Stimulated activated CD4-positive, alpha-beta T cell treated with anti-CD3 and anti-CD28 coated beads, TNF-alpha, amount 100 ng/mL, for 4 hours (primary cell): ENCODE measurements around the gene IBA57.

Source experiments
- DNase-seq, 3 experiments: peaks; one replicate each; pipeline ENCODE4 v3.0.0-alpha.2; 2020; ENCODE audit warnings: low read depth in 3 of 3

IBA57 gene

DNA sequence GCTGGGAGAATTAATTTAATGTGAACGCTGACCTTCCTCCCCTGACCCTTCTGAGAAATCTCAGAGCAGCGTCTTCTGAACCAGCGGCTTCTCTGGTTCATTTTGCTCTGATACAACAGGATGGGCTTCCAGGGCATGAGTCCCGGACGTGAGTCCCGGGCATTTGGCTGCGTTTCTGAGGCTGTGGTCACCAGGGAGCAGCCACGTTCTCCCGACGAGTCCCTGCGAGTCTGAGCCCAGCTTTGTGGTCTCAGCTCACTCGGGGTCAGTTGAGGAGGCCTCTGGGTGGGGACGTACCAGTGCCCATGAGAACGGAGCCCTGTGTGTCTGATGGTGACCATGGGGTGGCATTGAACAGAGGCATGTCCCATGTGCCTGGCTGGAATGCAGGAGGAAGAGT is 24.6 kb downstream of the IBA57 start:
- DNase-seq, result no peak

- DNase-seq, result no peak
Measured at GRCh38 chr1:228190778-228191177, 25.2 kb downstream of the IBA57 start.

GRCh38 chr1:228194436-228194835 is 28.8 kb downstream of the IBA57 start:
- DNase-seq, result no peak

GRCh38 chr1:228194921-228195812 is 29.6 kb downstream of the IBA57 start:
- DNase-seq, result no peak

- DNase-seq, result no peak
Measured at GRCh38 chr1:228197555-228198147, 32.0 kb downstream of the IBA57 start.

- DNase-seq, result no peak
Measured at GRCh38 chr1:228198977-228199590, 33.5 kb downstream of the IBA57 start.

DNA sequence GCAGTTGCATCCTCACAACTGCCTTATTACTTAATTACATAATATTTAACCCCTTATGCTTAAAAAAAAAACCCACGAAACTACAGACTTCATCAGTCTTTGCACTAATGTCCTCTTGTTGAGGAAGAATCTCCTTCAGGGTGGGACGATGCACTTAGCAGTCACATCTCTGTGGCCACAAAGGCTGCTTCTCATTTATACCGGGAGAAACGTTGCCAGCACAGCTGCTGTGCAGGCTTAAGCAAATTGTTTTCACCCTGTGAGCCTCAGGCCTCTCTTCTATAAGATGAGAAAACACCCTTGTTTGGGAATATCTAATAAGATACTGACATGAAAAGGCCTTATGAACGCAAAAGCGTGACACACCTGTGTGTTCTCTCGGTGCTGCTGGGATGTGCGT is 39.4 kb downstream of the IBA57 start:
- no peak for DNase-seq

GRCh38 chr1:228205526-228206436 is 40.2 kb downstream of the IBA57 start:
- no peak for DNase-seq

- no peak for DNase-seq
Measured at GRCh38 chr1:228206582-228207351, 41.2 kb downstream of the IBA57 start.

- DNase-seq, result no peak
Measured at GRCh38 chr1:228207381-228207810, 41.8 kb downstream of the IBA57 start.

GRCh38 chr1:228207851-228208821 is 42.5 kb downstream of the IBA57 start, which contains the start of gene OBSCN:
Gene OBSCN, plus strand, starts transcription at chr1:228208044. Its CDS starts 3,740 bp downstream, at chr1:228211784.
- DNase-seq, result no peak

- no peak for DNase-seq
Measured at GRCh38 chr1:228208831-228209551, 43.4 kb downstream of the IBA57 start.

DNA sequence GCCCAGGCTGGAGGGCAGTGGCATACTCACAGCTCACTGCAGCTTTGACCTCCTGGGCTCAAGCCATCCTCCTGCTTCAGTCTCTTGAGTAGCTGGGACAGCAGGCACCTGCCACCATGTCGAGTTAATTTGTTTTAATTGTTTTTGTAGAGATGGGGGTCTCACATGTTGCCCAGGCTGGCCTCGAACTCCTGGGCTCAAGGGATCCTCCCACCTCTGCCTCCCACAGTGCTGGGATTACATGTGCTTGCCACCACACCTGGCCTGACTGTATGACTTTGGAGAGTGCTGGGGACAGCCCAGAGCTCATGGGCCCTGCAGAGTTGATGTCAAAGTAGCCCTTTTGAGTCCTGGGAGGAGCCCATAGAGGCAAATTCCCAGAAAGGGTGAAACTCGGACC is 44.1 kb downstream of the IBA57 start:
- no peak for DNase-seq

DNA sequence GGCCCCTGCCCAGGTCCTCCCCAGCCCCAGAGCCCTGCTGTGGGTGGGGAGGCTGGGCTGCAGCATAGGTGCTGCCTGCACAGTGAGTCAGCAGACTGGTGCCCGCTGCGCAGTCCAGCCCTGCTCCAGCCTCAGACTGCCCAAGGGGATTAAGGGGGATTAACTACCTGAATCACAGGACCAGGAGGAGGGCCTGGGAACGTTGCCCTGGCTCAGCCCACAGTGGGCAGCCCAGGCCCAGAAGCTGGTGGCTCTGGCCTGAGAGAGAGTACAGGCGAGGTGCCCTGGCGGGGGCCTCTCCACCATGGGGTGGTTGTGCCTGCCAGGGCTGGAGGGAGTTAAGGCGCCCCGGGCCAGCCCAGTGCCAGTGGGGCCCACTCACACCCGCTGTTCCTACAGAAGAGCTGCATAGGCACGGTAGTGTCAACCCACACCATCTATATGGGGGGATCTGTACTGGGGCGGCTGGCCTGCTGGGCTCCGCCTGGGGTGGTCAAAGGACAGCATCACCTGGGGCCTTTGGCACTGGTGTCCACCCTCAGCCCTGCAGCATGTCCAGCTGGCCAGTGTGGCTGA is 44.6 kb downstream of the IBA57 start:
- DNase-seq, result no peak

DNA sequence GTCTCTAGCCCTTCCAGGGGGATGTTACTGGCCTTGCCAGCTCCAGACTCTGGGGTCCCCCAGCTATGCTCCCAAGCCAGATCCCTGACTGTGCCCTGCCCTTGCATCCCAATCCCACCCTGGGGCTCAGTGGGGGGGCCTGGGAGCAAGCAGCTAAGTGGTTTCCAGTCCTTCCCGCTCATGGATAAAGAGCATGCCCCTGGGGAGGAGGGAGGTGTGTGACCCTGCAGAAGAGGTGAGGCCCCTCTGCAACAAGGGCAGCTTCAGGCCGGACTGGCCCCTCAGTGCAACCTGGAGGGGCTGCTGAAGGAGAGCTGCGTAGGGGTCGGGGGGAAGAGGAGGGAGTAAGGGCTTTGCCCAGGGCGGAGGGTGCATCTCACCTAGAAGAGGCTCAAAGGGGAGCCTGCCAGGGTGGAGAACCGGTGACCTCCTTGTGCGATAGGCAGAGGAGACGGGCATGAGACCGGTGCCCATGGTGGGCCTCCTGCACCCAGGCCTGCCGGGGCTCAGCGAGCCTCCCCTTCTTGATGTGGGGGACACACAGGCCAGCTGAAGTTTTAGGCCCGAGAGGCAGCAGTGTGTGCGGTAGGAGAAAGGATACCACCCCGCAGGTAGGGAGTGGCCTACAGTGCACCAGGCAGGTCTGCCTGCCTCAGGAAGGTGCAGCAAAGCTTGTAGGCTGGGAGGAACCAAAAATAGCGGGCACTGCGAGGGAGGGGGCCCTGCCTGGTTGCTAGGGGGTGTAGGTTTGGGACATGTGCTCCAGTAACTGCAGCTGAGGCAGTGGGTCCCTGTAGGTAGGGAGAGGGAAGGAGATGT is 45.3 kb downstream of the IBA57 start:
- no peak for DNase-seq

GRCh38 chr1:228211531-228212414 is 46.2 kb downstream of the IBA57 start:
- no peak for DNase-seq
